GM12865 (cell line): ENCODE data around the gene TMEM131L.

ENCODE experiments used
- DNase-seq: peaks from one replicate; pipeline ENCODE4 v3.0.0; 2010; ENCODE audit warnings: low read depth
- H3K4me3 ChIP-seq: 2 replicates; pipeline ENCODE4 v1.5.1; 2011; ENCODE audit warnings: mild to moderate bottlenecking, low read depth, low read length, control low read depth
- TF ChIP-seq, protein P1 (sequence below): IDR thresholded peaks from 2 replicates; pipeline ENCODE4 v1.5.1; 2011; ENCODE audit warnings: low read length, control low read depth, low read depth, inconsistent platforms; ENCODE audit not compliant: insufficient read depth; ENCODE audit errors: missing control alignments

Gene TMEM131L

DNA sequence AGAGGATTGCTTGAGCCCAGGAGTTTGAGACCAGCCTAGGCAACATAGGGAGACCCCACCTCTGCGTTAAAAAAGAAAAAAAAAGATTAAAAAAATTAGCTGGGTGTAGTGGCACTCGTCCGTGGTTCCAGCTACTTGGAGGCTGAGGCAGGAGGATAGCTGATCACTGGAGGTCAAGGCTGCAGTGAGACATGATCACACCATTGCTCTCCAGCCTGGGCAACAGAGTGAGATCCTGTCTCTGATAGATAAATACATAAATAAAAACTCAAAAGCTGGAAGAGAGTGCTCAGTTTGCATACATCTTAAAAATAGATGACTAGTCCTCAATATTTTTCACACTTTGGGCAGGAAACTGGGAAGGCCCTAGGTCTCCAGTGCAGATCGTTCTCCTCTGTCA lies 54.1 kb downstream of the TMEM131L start:
- TF ChIP-seq, protein P1, sequence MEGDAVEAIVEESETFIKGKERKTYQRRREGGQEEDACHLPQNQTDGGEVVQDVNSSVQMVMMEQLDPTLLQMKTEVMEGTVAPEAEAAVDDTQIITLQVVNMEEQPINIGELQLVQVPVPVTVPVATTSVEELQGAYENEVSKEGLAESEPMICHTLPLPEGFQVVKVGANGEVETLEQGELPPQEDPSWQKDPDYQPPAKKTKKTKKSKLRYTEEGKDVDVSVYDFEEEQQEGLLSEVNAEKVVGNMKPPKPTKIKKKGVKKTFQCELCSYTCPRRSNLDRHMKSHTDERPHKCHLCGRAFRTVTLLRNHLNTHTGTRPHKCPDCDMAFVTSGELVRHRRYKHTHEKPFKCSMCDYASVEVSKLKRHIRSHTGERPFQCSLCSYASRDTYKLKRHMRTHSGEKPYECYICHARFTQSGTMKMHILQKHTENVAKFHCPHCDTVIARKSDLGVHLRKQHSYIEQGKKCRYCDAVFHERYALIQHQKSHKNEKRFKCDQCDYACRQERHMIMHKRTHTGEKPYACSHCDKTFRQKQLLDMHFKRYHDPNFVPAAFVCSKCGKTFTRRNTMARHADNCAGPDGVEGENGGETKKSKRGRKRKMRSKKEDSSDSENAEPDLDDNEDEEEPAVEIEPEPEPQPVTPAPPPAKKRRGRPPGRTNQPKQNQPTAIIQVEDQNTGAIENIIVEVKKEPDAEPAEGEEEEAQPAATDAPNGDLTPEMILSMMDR: no peak
- DNase-seq: no peak
- peak overlapping the region; percentile 52 for H3K4me3 ChIP-seq

DNA sequence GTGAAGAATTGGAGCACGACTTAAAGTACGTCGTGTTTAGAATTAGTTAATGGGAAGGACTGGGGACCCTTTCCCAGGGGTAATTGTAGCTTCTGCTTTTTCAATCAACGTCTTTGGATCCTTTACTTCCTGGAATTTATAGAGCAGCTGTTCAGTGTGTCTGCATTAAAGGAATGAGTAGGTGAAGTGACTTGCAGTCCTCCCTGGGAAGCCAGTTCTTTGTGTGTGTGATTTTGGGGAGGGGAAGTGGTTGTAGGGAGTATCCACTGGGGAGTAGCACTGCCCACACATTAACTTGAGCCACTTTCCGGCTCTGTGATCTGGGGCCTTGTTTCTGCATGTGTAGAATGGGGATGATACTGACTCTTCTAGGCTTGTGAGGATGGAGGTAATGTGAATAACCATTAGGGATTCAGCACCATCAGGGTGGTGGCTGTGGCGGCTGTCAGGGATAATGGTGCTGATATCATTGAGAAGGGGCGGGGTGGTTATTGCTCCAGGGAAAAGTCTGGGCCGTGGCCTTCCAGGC lies 54.7 kb downstream of the TMEM131L start:
- DNase-seq: peak; percentile 81
- peak overlapping the region; percentile 52 for H3K4me3 ChIP-seq
- TF ChIP-seq, protein P1: no peak

DNA sequence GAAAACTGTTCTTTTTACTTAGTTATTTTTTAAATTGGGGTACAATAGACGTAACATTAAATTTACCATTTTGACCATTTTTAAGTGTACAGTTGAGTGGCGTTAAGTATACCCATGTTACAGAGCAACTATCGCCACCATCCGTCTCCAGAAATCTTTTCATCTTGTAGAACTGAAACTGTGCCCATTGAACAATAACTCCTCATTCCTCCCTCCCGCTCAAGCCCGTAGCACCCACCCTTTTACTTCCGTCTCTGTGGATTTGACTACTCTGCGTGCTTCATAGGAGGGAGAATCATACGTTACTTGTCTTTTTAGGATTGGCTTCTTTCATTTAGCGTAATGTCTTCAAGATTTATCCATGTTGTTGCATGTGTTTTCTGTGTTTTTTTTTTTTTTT lies 55.3 kb downstream of the TMEM131L start:
- TF ChIP-seq, protein P1: no peak
- DNase-seq: peak; percentile 76
- peak overlapping the region; percentile 52 for H3K4me3 ChIP-seq

DNA sequence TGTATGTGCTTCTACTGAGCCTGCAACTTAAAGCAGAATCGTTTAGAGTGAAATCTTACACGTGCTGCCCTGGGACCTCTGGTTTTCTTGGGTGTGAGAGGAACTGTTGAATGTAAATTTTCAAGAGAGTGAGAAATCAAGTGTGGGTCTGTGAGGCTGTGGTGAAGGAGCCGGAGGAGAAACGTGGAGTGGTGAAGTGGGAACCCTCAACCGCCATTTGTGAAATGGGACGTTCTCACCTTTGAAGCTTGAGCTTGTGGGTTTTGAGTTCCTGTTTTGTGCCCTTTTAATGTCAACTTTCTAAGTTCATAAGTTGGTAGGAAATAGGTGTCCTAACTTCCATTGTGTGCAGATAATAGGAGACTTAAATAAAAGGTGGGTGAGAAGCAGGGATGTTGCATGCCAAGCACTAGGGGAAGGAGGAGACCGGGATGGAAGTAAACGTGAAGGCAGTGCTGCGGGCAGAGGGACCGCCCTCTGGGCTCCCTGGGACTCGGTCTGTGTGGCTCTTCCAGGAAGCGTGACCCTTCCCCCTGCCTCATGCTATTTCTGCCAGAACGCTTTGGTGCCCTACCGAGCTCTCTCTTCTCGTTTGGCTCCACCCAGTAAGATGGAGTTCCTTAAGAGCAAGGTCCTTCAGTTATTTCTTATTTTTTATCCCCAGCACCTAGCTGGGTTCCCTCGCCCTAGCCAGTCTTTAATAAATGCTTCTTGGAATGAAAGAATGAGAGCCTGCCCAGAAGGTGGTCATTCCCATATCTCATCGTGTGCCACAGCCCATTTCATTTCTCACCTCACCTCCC lies 56.0 kb downstream of the TMEM131L start:
- peak overlapping the region; percentile 52 for H3K4me3 ChIP-seq
- peak; percentile 84 for DNase-seq
- TF ChIP-seq, protein P1: no peak

DNA sequence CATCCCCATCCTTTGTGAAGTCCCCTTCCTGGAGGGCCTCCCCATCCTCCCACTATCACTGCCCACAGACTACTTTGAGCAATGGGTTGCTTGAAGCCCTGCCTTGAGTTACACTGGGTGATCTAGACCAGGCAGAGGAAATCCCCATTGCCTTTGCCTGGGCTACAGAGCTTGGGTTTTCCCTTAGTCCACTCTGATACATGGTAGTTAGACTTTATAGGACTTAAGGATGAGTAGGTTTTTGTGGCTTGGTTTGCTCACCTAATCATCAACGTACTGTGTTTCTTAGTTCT lies 56.6 kb downstream of the TMEM131L start:
- H3K4me3 ChIP-seq: peak overlapping the region; percentile 52
- TF ChIP-seq, protein P1: no peak
- DNase-seq: peak; percentile 83

DNA sequence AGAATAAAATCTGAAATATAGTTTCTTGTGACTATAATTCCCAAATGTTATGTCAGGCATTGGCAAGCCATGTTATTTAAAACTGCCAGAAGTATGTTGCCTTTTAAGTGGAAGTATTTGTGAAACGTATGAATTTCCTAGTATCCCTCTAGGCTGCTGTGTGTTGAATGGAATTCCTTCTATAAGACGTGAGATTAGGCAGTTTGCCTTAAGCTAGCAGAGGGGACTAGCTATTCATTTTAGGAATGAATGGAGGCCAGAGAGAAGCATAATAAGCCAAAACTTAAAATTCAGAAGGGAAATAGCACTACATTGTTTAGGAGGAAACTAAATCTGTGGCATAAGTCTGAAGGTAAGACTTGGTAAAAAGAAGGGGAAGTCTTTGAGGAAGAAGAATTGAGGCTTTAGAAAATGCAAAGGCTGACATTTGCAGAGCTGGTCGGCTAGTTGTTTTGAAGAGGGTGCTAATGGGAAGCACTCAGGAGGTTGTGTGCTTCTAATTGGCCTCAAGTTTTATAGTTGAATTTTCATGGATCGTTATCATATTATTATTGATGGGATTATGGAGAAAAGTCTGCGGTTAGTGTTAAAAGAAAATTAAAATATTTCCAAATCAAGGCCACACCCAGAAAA lies 57.1 kb downstream of the TMEM131L start:
- peak overlapping the region; percentile 28 for H3K4me3 ChIP-seq
- TF ChIP-seq, protein P1: no peak
- no peak for DNase-seq
